H9 (cell line): ENCODE results near the gene CSTPP1. TPM values are rescaled to one million over a fixed set of nuclear protein-coding genes. Genes with fewer than 3 reads are reported as not detected.
"Not testable (repeated sequence)": the region's sequence is repeated elsewhere in the genome, so short reads cannot be mapped to it uniquely, and the experiment has no call there.

Source experiments
- DNase-seq: peaks from one replicate; pipeline ENCODE4 v3.0.0-alpha.2; 2017
- H2AFZ ChIP-seq: one replicate; pipeline ENCODE4 v1.6.1; 2013; ENCODE audit warnings: mild to moderate bottlenecking, low read length, control low read depth, moderate library complexity
- H2AK5ac ChIP-seq: 2 replicates; pipeline ENCODE4 v1.6.1; 2013; ENCODE audit warnings: low read length, control low read depth, mixed read lengths; ENCODE audit not compliant: insufficient read length
- H2BK120ac ChIP-seq: one replicate; pipeline ENCODE4 v1.6.1; 2013; ENCODE audit warnings: low read depth, mild to moderate bottlenecking, low read length, control low read depth, inconsistent platforms; ENCODE audit not compliant: poor library complexity, severe bottlenecking
- H2BK12ac ChIP-seq: 2 replicates; pipeline ENCODE4 v1.6.1; 2013; ENCODE audit warnings: low read length, control low read depth, mixed read lengths, low read depth; ENCODE audit not compliant: insufficient read length
- H2BK15ac ChIP-seq: 2 replicates; pipeline ENCODE4 v1.6.1; 2013; ENCODE audit warnings: low read depth, low read length, control low read depth
- H2BK20ac ChIP-seq: one replicate; pipeline ENCODE4 v1.6.1; 2013; ENCODE audit warnings: low read depth, mild to moderate bottlenecking, low read length, control low read depth, inconsistent platforms; ENCODE audit not compliant: poor library complexity, severe bottlenecking
- H2BK5ac ChIP-seq: 2 replicates; pipeline ENCODE4 v1.6.1; 2013; ENCODE audit warnings: low read length, control low read depth, mixed read lengths; ENCODE audit not compliant: insufficient read length
- H3K14ac ChIP-seq: 2 replicates; pipeline ENCODE4 v1.6.1; 2013; ENCODE audit warnings: low read length, control low read depth; ENCODE audit not compliant: insufficient read depth
- H3K18ac ChIP-seq: 2 replicates; pipeline ENCODE4 v1.6.1; 2013; ENCODE audit warnings: low read depth, mild to moderate bottlenecking, mixed read lengths, low read length, control low read depth; ENCODE audit not compliant: insufficient read length
- H3K23ac ChIP-seq: 2 replicates; pipeline ENCODE4 v1.6.1; 2013; ENCODE audit warnings: low read length, control low read depth, mixed read lengths, low read depth; ENCODE audit not compliant: insufficient read length
- H3K23me2 ChIP-seq: 2 replicates; pipeline ENCODE4 v1.6.1; 2013; ENCODE audit warnings: low read depth, mild to moderate bottlenecking, mixed read lengths, low read length, control low read depth; ENCODE audit not compliant: insufficient read length, poor library complexity, severe bottlenecking
- H3K27ac ChIP-seq: 2 replicates; pipeline ENCODE4 v1.5.1; 2013; ENCODE audit warnings: low read length, control low read depth, mixed read lengths, low read depth; ENCODE audit not compliant: insufficient read length
- H3K27me3 ChIP-seq: 2 replicates; pipeline ENCODE4 v1.6.1; 2013; ENCODE audit warnings: low read length, control low read depth, inconsistent platforms; ENCODE audit not compliant: insufficient read depth
- H3K4ac ChIP-seq: 2 replicates; pipeline ENCODE4 v1.6.1; 2013; ENCODE audit warnings: low read depth, mild to moderate bottlenecking, control low read depth, inconsistent platforms, low read length, moderate library complexity
- H3K4me1 ChIP-seq: 2 replicates; pipeline ENCODE4 v1.6.1; 2013; ENCODE audit warnings: low read length, control low read depth, inconsistent platforms; ENCODE audit not compliant: insufficient read depth
- H3K4me2 ChIP-seq: 2 replicates; pipeline ENCODE4 v1.6.1; 2013; ENCODE audit warnings: low read length, control low read depth, mixed read lengths; ENCODE audit not compliant: insufficient read length, insufficient read depth
- H3K56ac ChIP-seq: 2 replicates; pipeline ENCODE4 v1.6.1; 2013; ENCODE audit warnings: low read depth, mild to moderate bottlenecking, mixed read lengths, low read length, control low read depth; ENCODE audit not compliant: insufficient read length
- H3K79me1 ChIP-seq: 2 replicates; pipeline ENCODE4 v1.6.1; 2013; ENCODE audit warnings: low read depth, mild to moderate bottlenecking, moderate library complexity, low read length, control low read depth, inconsistent platforms; ENCODE audit not compliant: insufficient read depth, poor library complexity, severe bottlenecking
- H3K79me2 ChIP-seq: 2 replicates; pipeline ENCODE4 v1.6.1; 2013; ENCODE audit warnings: low read length, control low read depth, inconsistent platforms; ENCODE audit not compliant: insufficient read depth
- H3K9ac ChIP-seq: 2 replicates; pipeline ENCODE4 v1.6.1; 2013; ENCODE audit warnings: low read length, control low read depth, mixed read lengths; ENCODE audit not compliant: insufficient read length; ENCODE audit errors: extremely low read depth
- H3K9me3 ChIP-seq: one replicate; pipeline ENCODE4 v1.6.1; 2013; ENCODE audit warnings: low read depth, low read length, inconsistent platforms; ENCODE audit not compliant: control insufficient read depth
- H3T11ph ChIP-seq: one replicate; pipeline ENCODE4 v1.6.1; 2013; ENCODE audit warnings: mild to moderate bottlenecking, low read length, control low read depth, inconsistent platforms
- H4K20me1 ChIP-seq: one replicate; pipeline ENCODE4 v1.6.1; 2013; ENCODE audit not compliant: control insufficient read depth, insufficient read length, insufficient read depth
- H4K5ac ChIP-seq: 2 replicates; pipeline ENCODE4 v1.6.1; 2013; ENCODE audit warnings: low read depth, mild to moderate bottlenecking, mixed read lengths, low read length, control low read depth; ENCODE audit not compliant: insufficient read length
- H4K8ac ChIP-seq: replicated peaks from 2 replicates; pipeline ENCODE4 v1.6.1; 2013; ENCODE audit warnings: low read length, control low read depth, mixed read lengths, low read depth; ENCODE audit not compliant: insufficient read length
- H4K91ac ChIP-seq: 2 replicates; pipeline ENCODE4 v1.6.1; 2013; ENCODE audit warnings: low read depth, mild to moderate bottlenecking, moderate library complexity, mixed read lengths, low read length, control low read depth; ENCODE audit not compliant: insufficient read length
- H3K27ac Mint-ChIP-seq, 3 experiments: 2 replicates in 2 of 3; 3 replicates in 1 of 3; pipeline ENCODE4 v1.8.0; 2020 to 2021; ENCODE audit warnings: mixed read lengths in 3 of 3, mild to moderate bottlenecking in 1 of 3, moderate library complexity in 1 of 3
- H3K27me3 Mint-ChIP-seq: 2 replicates; pipeline ENCODE4 v1.8.0; 2021; ENCODE audit warnings: low read depth, mild to moderate bottlenecking, moderate library complexity, mixed read lengths
- H3K36me3 Mint-ChIP-seq, 3 experiments: 2 replicates in 2 of 3; 3 replicates in 1 of 3; pipeline ENCODE4 v1.8.0; 2020 to 2021; ENCODE audit warnings: low read depth in 3 of 3, mixed read lengths in 3 of 3; ENCODE audit not compliant: insufficient read depth in 1 of 3
- H3K4me1 Mint-ChIP-seq, 2 experiments: 2 replicates each; pipeline ENCODE4 v1.8.0; 2020; ENCODE audit warnings: mixed read lengths in 2 of 2
- H3K4me3 Mint-ChIP-seq, 2 experiments: 2 replicates in 1 of 2; 3 replicates in 1 of 2; pipeline ENCODE4 v1.8.0; 2020 to 2021; ENCODE audit warnings: mild to moderate bottlenecking in 2 of 2, mixed read lengths in 2 of 2, moderate library complexity in 1 of 2
- H3K9me3 Mint-ChIP-seq, 2 experiments: 2 replicates in 1 of 2; 3 replicates in 1 of 2; pipeline ENCODE4 v1.8.0; 2020; ENCODE audit warnings: mild to moderate bottlenecking in 2 of 2, mixed read lengths in 2 of 2, moderate library complexity in 1 of 2
- CTCF ChIP-seq: fragments of 200-600 bp; sonication (generic); conservative IDR thresholded peaks from 3 replicates; pipeline ENCODE4 v1.8.0; 2021; ENCODE audit warnings: antibody characterized with exemption, mild to moderate bottlenecking
- WGBS: extraction: QIAGEN DNeasy Blood & Tissue Kit; methylation state at CpG from one replicate; pipeline ENCODE4 v1.1.7; 2013; ENCODE audit warnings: missing lambda C conversion rate, low lambda C conversion rate, mixed read lengths; ENCODE audit not compliant: insufficient read length; ENCODE audit errors: extremely low coverage; 5-methylcytosine and 5-hydroxymethylcytosine counted together
- total RNA-seq: library from RNA; stranded (reverse); gene quantifications from 2 replicates; pipeline ENCODE4 v1.2.1, GENCODE V29; 2021

The CSTPP1 gene
- total RNA-seq, 1 experiment from 2014 or later, result 21.2 TPM

GRCh38 chr11:46987183-46987582, 50.6 kb downstream of the CSTPP1 start:
- H3K9me3 ChIP-seq, result no peaks in the 10 kb centered on the region
- H3K79me2 ChIP-seq, result no peaks in the 10 kb centered on the region

GRCh38 chr11:46989810-46990487, 53.4 kb downstream of the CSTPP1 start:
- not testable (repeated sequence) for H2AK5ac ChIP-seq, H4K8ac ChIP-seq, H3K27me3 Mint-ChIP-seq, H3K79me2 ChIP-seq, H3K27me3 ChIP-seq, H3K4me3 Mint-ChIP-seq, H3K27ac ChIP-seq, H2BK120ac ChIP-seq, H3T11ph ChIP-seq, H3K18ac ChIP-seq, H3K27ac Mint-ChIP-seq, H2BK12ac ChIP-seq, H2BK15ac ChIP-seq, H3K79me1 ChIP-seq, H3K14ac ChIP-seq, H2AFZ ChIP-seq, H3K4ac ChIP-seq, H4K20me1 ChIP-seq, H4K91ac ChIP-seq, H3K56ac ChIP-seq, H3K23ac ChIP-seq, H3K9me3 ChIP-seq, H2BK20ac ChIP-seq, H3K4me1 ChIP-seq, H3K9ac ChIP-seq, H2BK5ac ChIP-seq, H3K4me2 ChIP-seq, H4K5ac ChIP-seq, H3K23me2 ChIP-seq, DNase-seq
- Mint-ChIP-seq H3K4me1 (peaks cover 13% of the 10 kb centered on the region in 2 experiments), H3K9me3 (peaks cover 12 to 14% of the 10 kb centered on the region in 2 experiments; a peak in 4 of 5 replicates), H3K36me3 (peaks cover 13 to 30% (median 28%) of the 10 kb centered on the region in 3 experiments)
- WGBS, result no CpG with 5 or more reads among the region's 1 CpG

More at GRCh38 chr11:46987183-46987582, 50.6 kb downstream of the CSTPP1 start:
- Histone ChIP-seq H3K9ac (no peak overlapping the region), H3K27ac (no peak overlapping the region), H2AK5ac (no peak overlapping the region), H3K56ac (no peak overlapping the region), H3K4me2 (no peak overlapping the region), H3K4ac (no peak overlapping the region), H2BK15ac (no peak overlapping the region), H4K20me1 (no peaks in the 10 kb centered on the region), H4K8ac (no peak overlapping the region), H4K5ac (no peak overlapping the region), H2AFZ (no peak overlapping the region), H2BK120ac (no peak overlapping the region), H3K79me1 (no peaks in the 10 kb centered on the region), H2BK5ac (no peak overlapping the region), H3K23ac (no peak overlapping the region), H2BK20ac (no peak overlapping the region), H3K14ac (no peak overlapping the region), H3T11ph (no peak overlapping the region), H3K27me3 (no peaks in the 10 kb centered on the region), H3K4me1 (no peaks in the 10 kb centered on the region), H2BK12ac (no peak overlapping the region), H3K18ac (no peak overlapping the region), H3K23me2 (no peaks in the 10 kb centered on the region), H4K91ac (no peak overlapping the region)
- Mint-ChIP-seq H3K27ac (no peak overlapping the region), H3K36me3 (peaks cover 3 to 19% (median 14%) of the 10 kb centered on the region in 3 experiments), H3K27me3 (no peaks in the 10 kb centered on the region), H3K4me1 (peaks cover 17 to 18% of the 10 kb centered on the region in 2 experiments), H3K9me3 (peaks cover 1 to 2% of the 10 kb centered on the region in 2 experiments; a peak in 4 of 5 replicates), H3K4me3 (no peak overlapping the region)
- peak; percentile 38 for DNase-seq
- peak; percentile 52; the same call in 2 of the 3 replicates for TF ChIP-seq CTCF
- WGBS, result no CpG with 5 or more reads among the region's 3 CpGs
